Rectal smooth muscle tissue (tissue), 1 donor: ENCODE data around the gene GPX6.
A peak's percentile ranks its signal among the peaks of the same experiment; 100 is the strongest.
"Not testable (repeated sequence)": the region's sequence is repeated elsewhere in the genome, so short reads cannot be mapped to it uniquely, and the experiment has no call there.

Source experiments
- H3K27ac ChIP-seq: one replicate; pipeline ENCODE4 v1.7.0; 2013; ENCODE audit warnings: low read depth, low read length, inconsistent platforms
- H3K27me3 ChIP-seq: one replicate; pipeline ENCODE4 v1.7.0; 2013; ENCODE audit warnings: low read length; ENCODE audit not compliant: control insufficient read depth, insufficient read depth
- H3K36me3 ChIP-seq: one replicate; pipeline ENCODE4 v1.7.0; 2013; ENCODE audit warnings: low read length; ENCODE audit not compliant: control insufficient read depth, insufficient read depth
- H3K4me1 ChIP-seq: one replicate; pipeline ENCODE4 v1.7.0; 2013; ENCODE audit warnings: low read length; ENCODE audit not compliant: control insufficient read depth, insufficient read depth
- H3K4me3 ChIP-seq: one replicate; pipeline ENCODE4 v1.7.0; 2013; ENCODE audit warnings: low read length
- H3K9ac ChIP-seq: one replicate; pipeline ENCODE4 v1.7.0; 2013; ENCODE audit warnings: low read length

The GPX6 gene

DNA sequence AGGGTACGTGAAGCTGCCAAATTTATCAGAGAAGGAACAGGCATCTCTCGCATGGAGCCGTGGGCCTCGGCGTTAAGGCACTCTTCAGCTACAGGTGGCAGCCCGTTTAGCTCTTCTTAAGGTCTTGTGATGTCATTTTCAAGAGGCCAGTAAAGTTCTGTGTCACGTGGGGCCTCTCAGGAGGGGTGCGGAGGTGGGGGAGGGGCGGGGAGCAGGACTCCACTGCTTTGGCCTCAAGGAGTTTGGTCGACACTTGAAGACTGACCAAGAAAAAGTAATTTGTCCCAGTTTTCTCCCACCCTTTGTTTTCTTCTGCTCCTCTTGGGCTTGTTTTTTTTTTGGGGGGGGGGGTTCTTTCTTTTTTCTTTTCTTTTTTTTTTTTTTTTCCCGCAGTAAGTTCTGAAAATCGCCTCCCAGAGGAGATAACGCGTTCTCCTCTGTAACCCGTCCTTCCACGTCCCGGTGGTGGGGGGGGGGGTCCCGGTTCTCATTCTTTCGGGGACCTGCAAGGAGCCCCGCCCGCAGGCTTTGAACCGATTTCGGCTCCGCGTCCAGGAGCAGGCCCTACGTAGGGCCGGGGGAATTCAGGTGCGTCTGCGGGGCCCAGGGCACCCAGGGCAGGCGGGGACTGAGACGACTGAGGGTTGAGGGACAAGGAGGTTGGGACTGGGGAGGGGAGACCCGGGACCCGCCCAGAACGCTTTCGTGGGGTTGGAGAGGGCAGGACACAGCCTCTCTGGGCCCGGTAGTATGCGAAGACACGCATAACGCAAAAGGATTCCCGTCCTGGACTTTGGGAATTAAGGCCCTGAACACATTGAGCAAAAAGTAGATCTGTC lies 26.0 kb downstream of the GPX6 start:
- Histone ChIP-seq H3K4me1 (no peaks in the 10 kb centered on the region), H3K9ac (no peak overlapping the region), H3K27ac (no peak overlapping the region), H3K27me3 (no peaks in the 10 kb centered on the region), H3K4me3 (peak overlapping the region; percentile 46), H3K36me3 (no peaks in the 10 kb centered on the region)

GRCh38 chr6:28488916-28489365 lies 26.7 kb downstream of the GPX6 start:
- H3K36me3 ChIP-seq: no peaks in the 10 kb centered on the region
- H3K27me3 ChIP-seq: no peaks in the 10 kb centered on the region
- no peak overlapping the region for H3K27ac ChIP-seq
- H3K9ac ChIP-seq: no peak overlapping the region
- peak overlapping the region; percentile 27 for H3K4me3 ChIP-seq
- H3K4me1 ChIP-seq: no peaks in the 10 kb centered on the region

GRCh38 chr6:28486988-28487742 lies 28.4 kb downstream of the GPX6 start:
- Histone ChIP-seq H3K4me3 (no peak overlapping the region), H3K27me3 (no peaks in the 10 kb centered on the region), H3K4me1 (no peaks in the 10 kb centered on the region), H3K36me3 (no peaks in the 10 kb centered on the region), H3K9ac (no peak overlapping the region), H3K27ac (no peak overlapping the region)

GRCh38 chr6:28486533-28486932 lies 29.1 kb downstream of the GPX6 start:
- Histone ChIP-seq H3K36me3 (no peaks in the 10 kb centered on the region), H3K9ac (no peak overlapping the region), H3K4me1 (no peaks in the 10 kb centered on the region), H3K27me3 (no peaks in the 10 kb centered on the region), H3K27ac (no peak overlapping the region), H3K4me3 (no peak overlapping the region)

- Histone ChIP-seq H3K36me3 (no peaks in the 10 kb centered on the region), H3K27me3 (no peaks in the 10 kb centered on the region), H3K4me3 (no peak overlapping the region), H3K4me1 (no peaks in the 10 kb centered on the region), H3K27ac (no peak overlapping the region), H3K9ac (no peak overlapping the region)
These were observed 30.1 kb downstream of the GPX6 start for GRCh38 chr6:28485482-28485881.

DNA sequence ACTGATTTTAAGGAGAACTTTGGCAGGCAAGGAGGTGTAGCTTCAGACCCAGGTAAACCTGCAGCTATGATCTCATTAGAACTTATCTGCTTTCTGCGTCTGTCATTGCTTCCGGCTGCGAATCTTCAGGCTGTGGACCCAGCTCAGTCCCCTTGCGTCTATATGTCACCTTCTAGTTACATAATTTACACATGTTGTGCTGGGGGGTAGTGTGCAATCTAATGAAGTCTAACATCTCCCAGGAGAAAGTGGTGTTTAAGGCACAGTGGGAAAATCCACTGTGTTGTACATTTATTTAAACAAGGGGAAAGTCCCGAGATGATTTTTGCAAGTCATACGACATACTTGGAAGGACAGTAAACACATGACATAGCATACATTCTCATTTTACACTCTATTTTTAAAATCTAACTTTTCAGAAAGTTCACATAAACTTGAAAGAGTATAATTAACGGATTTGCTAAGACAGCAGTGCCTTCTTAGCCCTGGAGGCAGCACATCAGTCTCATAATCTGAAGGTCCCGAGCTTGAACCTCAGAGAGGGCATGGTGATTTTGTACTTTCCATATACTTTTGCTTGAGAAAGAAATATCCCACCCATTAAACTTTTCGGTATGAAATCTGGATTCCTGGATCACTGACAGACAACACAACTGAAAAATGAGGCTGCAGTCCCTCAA lies 35.2 kb downstream of the GPX6 start:
- Histone ChIP-seq H3K4me1 (no peaks in the 10 kb centered on the region), H3K27ac (no peak overlapping the region), H3K27me3 (no peaks in the 10 kb centered on the region), H3K9ac (no peak overlapping the region), H3K4me3 (no peak overlapping the region), H3K36me3 (no peaks in the 10 kb centered on the region)

DNA sequence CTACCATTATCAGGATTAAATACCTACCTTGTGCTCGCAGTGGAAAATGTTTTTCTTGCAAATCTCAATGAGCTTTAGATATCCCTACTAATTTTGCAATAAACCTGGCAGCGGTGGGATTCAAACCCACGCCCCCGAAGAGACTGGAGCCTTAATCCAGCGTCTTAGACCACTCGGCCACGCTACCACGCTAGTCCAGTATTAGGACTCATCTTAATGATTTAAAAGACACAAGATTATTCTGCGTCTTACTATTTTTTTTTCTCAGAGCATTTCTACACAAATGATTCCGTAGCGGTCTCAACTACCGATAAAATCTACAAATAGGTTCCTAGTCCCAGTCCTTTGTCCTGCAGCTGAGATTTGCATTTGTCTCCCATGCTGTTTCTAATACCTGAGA lies 37.1 kb downstream of the GPX6 start:
- H3K27ac ChIP-seq: no peak overlapping the region
- no peaks in the 10 kb centered on the region for H3K4me1 ChIP-seq
- H3K4me3 ChIP-seq: no peak overlapping the region
- no peaks in the 10 kb centered on the region for H3K27me3 ChIP-seq
- no peaks in the 10 kb centered on the region for H3K36me3 ChIP-seq
- no peak overlapping the region for H3K9ac ChIP-seq

DNA sequence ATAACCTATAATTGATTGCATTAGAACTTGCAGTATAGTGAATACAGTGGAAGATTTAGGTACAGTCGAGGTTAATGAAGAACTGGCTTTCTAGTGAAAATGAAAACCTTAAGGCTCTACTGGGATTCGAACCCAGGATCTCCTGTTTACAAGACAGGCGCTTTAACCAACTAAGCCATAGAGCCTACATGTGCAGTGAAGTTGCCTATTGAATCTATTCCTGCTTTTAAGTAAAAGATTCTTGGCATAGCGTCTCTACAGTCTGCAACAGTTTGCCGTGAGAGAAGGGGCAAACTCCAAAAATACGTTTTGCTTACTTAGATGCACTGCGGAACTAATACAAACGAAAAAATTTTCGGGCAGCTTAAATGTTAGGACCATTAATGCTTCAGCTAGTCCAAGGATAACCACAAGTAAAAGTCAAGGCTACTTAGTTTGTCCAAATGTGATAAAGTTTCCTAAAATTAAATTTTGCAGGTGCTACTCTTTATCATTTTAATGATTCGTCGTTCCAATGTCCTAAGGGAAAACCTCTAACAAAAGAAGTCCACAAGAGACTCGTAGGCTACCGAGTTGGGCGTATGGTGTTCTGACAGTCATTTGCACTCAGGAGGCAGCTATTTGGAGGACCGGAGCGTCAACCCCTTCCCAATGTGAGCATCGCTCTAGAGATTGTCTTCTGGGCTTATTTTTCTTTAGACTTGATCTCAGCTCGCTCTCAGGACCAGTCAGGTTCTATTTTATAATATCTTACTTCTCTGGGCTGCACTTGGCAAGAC lies 41.0 kb downstream of the GPX6 start:
- no peak overlapping the region for H3K4me3 ChIP-seq
- no peaks in the 10 kb centered on the region for H3K4me1 ChIP-seq
- no peak overlapping the region for H3K27ac ChIP-seq
- no peak overlapping the region for H3K9ac ChIP-seq
- no peaks in the 10 kb centered on the region for H3K27me3 ChIP-seq
- no peaks in the 10 kb centered on the region for H3K36me3 ChIP-seq

GRCh38 chr6:28469153-28469745 lies 46.3 kb downstream of the GPX6 start:
- H3K9ac ChIP-seq, H3K4me1 ChIP-seq, H3K27me3 ChIP-seq, H3K27ac ChIP-seq, H3K36me3 ChIP-seq, H3K4me3 ChIP-seq: not testable (repeated sequence)

- Histone ChIP-seq H3K27me3 (no peaks in the 10 kb centered on the region), H3K36me3 (no peaks in the 10 kb centered on the region)
These were observed 47.5 kb downstream of the GPX6 start for GRCh38 chr6:28468056-28468455.

GRCh38 chr6:28462401-28462800 lies 53.2 kb downstream of the GPX6 start:
- no peaks in the 10 kb centered on the region for H3K4me1 ChIP-seq
- no peak overlapping the region for H3K27ac ChIP-seq
- no peaks in the 10 kb centered on the region for H3K36me3 ChIP-seq
- peaks cover 4% of the 10 kb centered on the region for H3K27me3 ChIP-seq
- no peak overlapping the region for H3K4me3 ChIP-seq
- H3K9ac ChIP-seq: no peak overlapping the region

More at GRCh38 chr6:28468056-28468455, 47.5 kb downstream of the GPX6 start:
- Histone ChIP-seq H3K27ac (no peak overlapping the region), H3K4me1 (no peaks in the 10 kb centered on the region), H3K4me3 (no peak overlapping the region), H3K9ac (no peak overlapping the region)
